ENCODE data around the gene USF3. TPM values are rescaled to one million over a fixed set of nuclear protein-coding genes. Genes with fewer than 3 reads are reported as not detected.
A peak's percentile ranks its signal among the peaks of the same experiment; 100 is the strongest.

Gene USF3
- total and polyA plus RNA-seq, 9 of the 15 experiments (the other 6 are each of a cell fraction or from before 2014, with no cell fraction given), result 1.4 to 6.9 (median 3.1) TPM

- Histone ChIP-seq H3K9me1 (ENCODE audit: control insufficient read depth, insufficient read depth, low read length) (no peaks in the 10 kb centered on the region), H4K20me1 (replicated peaks; ENCODE audit: control insufficient read depth, insufficient read depth, low read length) (peaks cover 9% of the 10 kb centered on the region; the same call in 1 of the 2 replicates), H3K9ac (ENCODE audit: insufficient read depth in 1 of 2, low read depth in 2 of 2, low read length in 2 of 2) (peak overlapping the region; percentile 93 to 95), H3K27me3 (ENCODE audit: control insufficient read depth in 2 of 2, insufficient read depth in 2 of 2, low read length in 2 of 2) (no peaks in the 10 kb centered on the region), H3K79me2 (ENCODE audit: control insufficient read depth, insufficient read depth, low read length) (peaks cover 92% of the 10 kb centered on the region), H3K36me3 (ENCODE audit: control insufficient read depth, insufficient read depth, low read length) (peaks cover 26% of the 10 kb centered on the region; the same call in 1 of the 3 replicates), H3K4me2 (ENCODE audit: insufficient read depth, low read length) (peak overlapping the region; percentile 96), H3K4me1 (replicated peaks in 1 of 2; ENCODE audit: control insufficient read depth in 2 of 2, insufficient read depth in 2 of 2, low read length in 2 of 2) (peaks cover 7 to 11% of the 10 kb centered on the region in 2 experiments), H2AFZ (ENCODE audit: low read depth, low read length) (peak overlapping the region; percentile 93), H3K4me3 (peak overlapping the region; percentile 90), H3K9me3 (replicated peaks; ENCODE audit: control insufficient read depth, insufficient read depth, low read depth, low read length) (no peaks in the 10 kb centered on the region), H3K27ac (ENCODE audit: extremely low read depth, low read depth, low read length) (peak overlapping the region; percentile 98)
- TSS peak; percentile 35 for BruUV-seq (replicated peaks)
- POLR2A ChIA-PET, result interaction anchor here (1.2 to 1.5 kb wide), 4 partner anchors 9 to 35 kb away, joined by 3 to 4 read pairs (median 4); no protein-coding TSS in a partner anchor
- WGBS (ENCODE audit: insufficient coverage, low coverage, missing lambda C conversion rate), result 3% methylated on average over 20 of the region's 35 CpGs
- intact Hi-C loops (cut with micrococcal nuclease) (loop anchor here (5.0 kb wide), 2 partner anchors 118 to 248 kb away; no protein-coding TSS in a partner anchor), in situ Hi-C loops (cut with MboI) (loop anchor here (5.0 kb wide), 1 partner anchor 172 kb away; no protein-coding TSS in a partner anchor)
- FAIRE-seq, result peak; percentile 85
- CTCF ChIA-PET (ENCODE audit: low intra/inter-chr PET ratio), result interaction anchor here (0.5 kb wide), 1 partner anchor 50 kb away, joined by 3 read pairs; no protein-coding TSS in a partner anchor
- peak; percentile 78 for ATAC-seq
- DNase-seq (ENCODE audit: extremely low read depth in 1 of 4, low spot score in 3 of 4), result peak; percentile 47 to 85 (median 68)
- TF ChIP-seq ZEB2 (IDR thresholded peaks at IDR 0.05), result no peak
- TF ChIP-seq E2F6 (IDR thresholded peaks at IDR 0.05; ENCODE audit: borderline replicate concordance in 1 of 2, extremely low read depth in 1 of 2, insufficient read depth in 1 of 2, insufficient read length in 1 of 2, low read depth in 1 of 2, low read length in 1 of 2, poor library complexity in 1 of 2, severe bottlenecking in 1 of 2), result no peak
- TF ChIP-seq THRB (CRISPR knock-in tag; conservative IDR thresholded peaks at IDR 0.05), result no peak
- peak; percentile 69 for TF ChIP-seq TBP (optimal IDR thresholded peaks at IDR 0.05; ENCODE audit: low read depth, low read length)
- TF ChIP-seq ZNF140 (CRISPR knock-in tag; IDR thresholded peaks at IDR 0.05), result no peak
- TF ChIP-seq ZNF589 (CRISPR knock-in tag; IDR thresholded peaks at IDR 0.05; ENCODE audit: low read depth), result no peak
- TF ChIP-seq MBD2 (IDR thresholded peaks at IDR 0.05; ENCODE audit: borderline replicate concordance, low read depth), result no peak
- TF ChIP-seq DDX20 (tag; IDR thresholded peaks at IDR 0.05; ENCODE audit: low read depth), result no peak
- TF ChIP-seq SFPQ (IDR thresholded peaks at IDR 0.05; ENCODE audit: low read depth, low read length), result no peak
- no peak for TF ChIP-seq EZH2 (IDR thresholded peaks at IDR 0.05; ENCODE audit: borderline replicate concordance, low read depth, low read length)
- TF ChIP-seq SMC3 (conservative IDR thresholded peaks at IDR 0.05; ENCODE audit: insufficient read depth, low read depth, low read length), result 0 out of 2 replicates have a peak, but pooled peaks have one; percentile 11
- TF ChIP-seq FOS (IDR thresholded peaks at IDR 0.05; ENCODE audit: extremely low read depth, insufficient read length), result no peak
- no peak for TF ChIP-seq ATF7 (IDR thresholded peaks at IDR 0.05)
- TF ChIP-seq CHD2 (IDR thresholded peaks at IDR 0.05; ENCODE audit: low read depth, low read length), result no peak
- TF ChIP-seq HDGF (IDR thresholded peaks at IDR 0.05), result no peak
- TF ChIP-seq ZSCAN32 (CRISPR knock-in tag; IDR thresholded peaks at IDR 0.05), result no peak
- TF ChIP-seq PURB (CRISPR knock-in tag; IDR thresholded peaks at IDR 0.05; ENCODE audit: low read depth), result no peak
- no peak for TF ChIP-seq HCFC1 (IDR thresholded peaks at IDR 0.05; ENCODE audit: low read depth, low read length)
These were observed 48.7 kb upstream of the USF3 start for GRCh38 chr3:113744941-113745755.
